Measurements from ENCODE around the gene XXYLT1. TPM values are rescaled to one million over a fixed set of nuclear protein-coding genes. Genes with fewer than 3 reads are reported as not detected.

XXYLT1 gene
- total and polyA plus RNA-seq, 2 of the 8 experiments (the other 6 are each of a cell fraction or from before 2014, with no cell fraction given), result 18.9 to 23.8 TPM

DNA sequence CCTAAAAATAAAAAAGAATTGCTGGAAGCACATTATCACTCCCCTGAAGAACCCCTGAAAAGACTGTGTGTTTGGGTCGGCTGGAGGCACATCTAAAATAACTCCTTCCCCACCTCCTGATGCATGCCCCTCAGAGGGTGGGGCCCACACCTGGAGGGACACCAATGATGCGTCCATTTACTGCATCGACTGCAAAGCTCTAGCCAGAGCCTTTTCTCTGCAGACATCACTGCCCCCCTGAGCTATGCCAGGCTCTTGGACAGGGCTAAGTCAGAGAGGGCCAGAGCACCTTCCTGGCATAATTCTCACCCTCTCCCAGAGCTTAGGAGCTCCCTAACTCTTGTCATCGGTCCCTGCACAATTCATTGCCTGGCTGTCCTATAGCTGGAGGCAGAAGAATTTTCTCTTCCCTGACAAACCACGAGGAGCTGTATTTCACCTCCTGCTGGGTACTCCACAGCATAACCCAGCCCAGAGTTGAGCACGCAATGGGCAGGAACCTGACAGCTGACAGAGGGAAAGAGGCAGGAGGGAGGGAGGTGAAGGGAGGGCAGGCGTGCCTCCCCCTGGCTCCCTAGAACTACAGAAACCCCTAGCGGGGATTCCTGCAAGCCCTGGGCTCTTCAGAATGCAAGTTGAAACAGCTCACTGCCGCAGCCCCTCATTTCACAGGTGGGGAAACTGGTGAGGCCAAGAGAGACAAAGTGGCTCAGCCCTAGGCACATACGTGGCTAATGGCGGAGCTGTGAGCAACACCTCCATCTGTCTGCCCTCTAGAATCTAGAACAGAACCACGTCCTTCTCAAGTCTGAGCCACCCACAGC lies 46.6 kb downstream of the XXYLT1 start (continued):
- TF ChIP-seq EZH2 (IDR thresholded peaks at IDR 0.05; ENCODE audit: low read depth, low read length, severe bottlenecking) (no peak), SAP30 (IDR thresholded peaks at IDR 0.05; ENCODE audit: insufficient read depth, insufficient replicate concordance, low read length) (no peak), CREB1 (IDR thresholded peaks at IDR 0.05) (no peak), EP300 (IDR thresholded peaks at IDR 0.05; ENCODE audit: borderline replicate concordance in 1 of 2, low read depth in 2 of 2, low read length in 2 of 2) (no peak), GABPA (IDR thresholded peaks at IDR 0.05; ENCODE audit: borderline replicate concordance, insufficient read depth, low read length) (no peak), SP4 (IDR thresholded peaks at IDR 0.05; ENCODE audit: low read length) (no peak), POU5F1 (IDR thresholded peaks at IDR 0.05; ENCODE audit: low read depth, low read length) (no peak), ATF2 (IDR thresholded peaks at IDR 0.05; ENCODE audit: low read length) (no peak), TAF7 (optimal IDR thresholded peaks at IDR 0.05; ENCODE audit: borderline replicate concordance, low read depth, low read length) (no peak), BCL11A (IDR thresholded peaks at IDR 0.05; ENCODE audit: low read depth in 2 of 2, low read length in 2 of 2) (no peak), SUZ12 (IDR thresholded peaks at IDR 0.05; ENCODE audit: low read length) (no peak)
